ENCODE results near the gene ATP5F1E. TPM values are rescaled to one million over a fixed set of nuclear protein-coding genes. Genes with fewer than 3 reads are reported as not detected.

The ATP5F1E gene
- total RNA-seq, 1 donor from 2014 or later = 94.4 TPM

DNA sequence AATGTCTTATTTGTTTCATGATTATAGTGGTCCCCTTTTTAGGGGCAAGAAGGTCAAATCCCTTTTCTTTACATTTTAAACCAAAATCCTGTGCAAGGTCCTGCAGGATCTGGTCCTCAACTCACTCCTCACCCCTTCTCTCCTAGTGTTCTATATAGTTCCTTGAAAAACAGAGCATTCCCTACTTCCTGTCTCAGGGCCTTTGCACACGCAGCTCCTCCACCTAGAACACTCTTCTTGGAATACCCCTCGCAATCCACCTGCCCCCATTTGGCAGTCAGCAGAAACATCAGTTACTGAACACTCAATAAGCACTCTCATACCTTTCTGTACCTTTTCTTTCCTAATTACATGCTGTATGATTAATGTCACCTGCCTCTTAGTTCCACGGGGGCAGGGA is 3.2 kb upstream of the ATP5F1E start:
- DNase-seq (ENCODE audit: low read depth) (no peak), FAIRE-seq (no peak)
- H3K4me3 ChIP-seq (ENCODE audit: insufficient read depth, low read depth, low read length) = no peak overlapping the region
- no peak overlapping the region for H3K9ac ChIP-seq (ENCODE audit: low read length)
- H3K27me3 ChIP-seq (ENCODE audit: insufficient read depth, low read length) = no peaks in the 10 kb centered on the region
- no peak overlapping the region for H3K4me2 ChIP-seq (ENCODE audit: low read length)
- TF ChIP-seq EZH2 (IDR thresholded peaks at IDR 0.05; ENCODE audit: insufficient read depth, low read length) = no peak
- TF ChIP-seq, protein P1, sequence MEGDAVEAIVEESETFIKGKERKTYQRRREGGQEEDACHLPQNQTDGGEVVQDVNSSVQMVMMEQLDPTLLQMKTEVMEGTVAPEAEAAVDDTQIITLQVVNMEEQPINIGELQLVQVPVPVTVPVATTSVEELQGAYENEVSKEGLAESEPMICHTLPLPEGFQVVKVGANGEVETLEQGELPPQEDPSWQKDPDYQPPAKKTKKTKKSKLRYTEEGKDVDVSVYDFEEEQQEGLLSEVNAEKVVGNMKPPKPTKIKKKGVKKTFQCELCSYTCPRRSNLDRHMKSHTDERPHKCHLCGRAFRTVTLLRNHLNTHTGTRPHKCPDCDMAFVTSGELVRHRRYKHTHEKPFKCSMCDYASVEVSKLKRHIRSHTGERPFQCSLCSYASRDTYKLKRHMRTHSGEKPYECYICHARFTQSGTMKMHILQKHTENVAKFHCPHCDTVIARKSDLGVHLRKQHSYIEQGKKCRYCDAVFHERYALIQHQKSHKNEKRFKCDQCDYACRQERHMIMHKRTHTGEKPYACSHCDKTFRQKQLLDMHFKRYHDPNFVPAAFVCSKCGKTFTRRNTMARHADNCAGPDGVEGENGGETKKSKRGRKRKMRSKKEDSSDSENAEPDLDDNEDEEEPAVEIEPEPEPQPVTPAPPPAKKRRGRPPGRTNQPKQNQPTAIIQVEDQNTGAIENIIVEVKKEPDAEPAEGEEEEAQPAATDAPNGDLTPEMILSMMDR (IDR thresholded peaks at IDR 0.05; ENCODE audit: insufficient read depth, low read depth, low read length) = no peak
- no peak overlapping the region for H3K4me3 Mint-ChIP-seq (ENCODE audit: unreplicated experiment)
- H2AFZ ChIP-seq (ENCODE audit: low read depth, low read length) = no peak overlapping the region
- H3K27ac ChIP-seq (ENCODE audit: low read depth, low read length) = no peak overlapping the region
- H3K9me3 ChIP-seq (ENCODE audit: insufficient read depth, low read depth, low read length) = no peaks in the 10 kb centered on the region
- peaks cover 27% of the 10 kb centered on the region for H3K4me1 Mint-ChIP-seq (ENCODE audit: low read depth, unreplicated experiment)
- peaks cover 9% of the 10 kb centered on the region for H3K4me1 ChIP-seq (ENCODE audit: insufficient read depth, low read length)
- H3K36me3 Mint-ChIP-seq (ENCODE audit: low read depth, unreplicated experiment) = peaks cover 16% of the 10 kb centered on the region
- no peaks in the 10 kb centered on the region for H3K9me3 Mint-ChIP-seq (ENCODE audit: unreplicated experiment)
- peaks cover 33% of the 10 kb centered on the region for H3K36me3 ChIP-seq (ENCODE audit: insufficient read depth, low read length)
- H3K27ac Mint-ChIP-seq (ENCODE audit: unreplicated experiment) = no peak overlapping the region
- H3K79me2 ChIP-seq (ENCODE audit: insufficient read depth, low read length) = peaks cover 59% of the 10 kb centered on the region
- H4K20me1 ChIP-seq (ENCODE audit: insufficient read depth, low read length) = peaks cover 15% of the 10 kb centered on the region
- no peaks in the 10 kb centered on the region for H3K27me3 Mint-ChIP-seq (ENCODE audit: low read depth, unreplicated experiment)

DNA sequence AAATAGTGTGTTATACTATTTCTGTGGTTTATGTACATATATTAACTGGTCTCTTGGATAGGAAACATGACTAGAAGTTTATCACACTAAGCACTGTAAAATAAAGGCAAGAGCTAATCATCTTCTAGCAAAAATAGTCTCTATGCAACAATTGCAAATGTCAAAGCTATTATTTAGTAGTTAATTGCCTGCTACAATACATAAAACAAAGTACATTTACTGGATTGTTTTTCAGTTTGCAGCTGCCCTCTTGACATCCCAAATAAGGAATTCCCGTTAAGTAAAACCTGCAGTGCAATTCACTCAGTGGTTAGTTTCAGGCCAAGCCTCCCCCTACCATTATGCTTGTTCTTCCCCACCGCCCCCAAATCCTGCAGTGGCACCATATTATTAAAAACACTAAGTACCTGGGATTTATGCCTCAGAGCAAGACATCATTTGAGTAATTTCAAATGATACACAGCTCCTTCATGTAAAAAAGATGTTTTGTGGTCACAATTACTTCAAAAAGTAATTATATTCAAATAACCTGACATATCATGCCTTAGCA is 1.6 kb upstream of the ATP5F1E start:
- Histone ChIP-seq H3K36me3 (ENCODE audit: insufficient read depth, low read length) (peaks cover 49% of the 10 kb centered on the region), H3K9ac (ENCODE audit: low read length) (no peak overlapping the region), H3K79me2 (ENCODE audit: insufficient read depth, low read length) (peaks cover 59% of the 10 kb centered on the region), H3K4me3 (ENCODE audit: insufficient read depth, low read depth, low read length) (no peak overlapping the region), H4K20me1 (ENCODE audit: insufficient read depth, low read length) (peaks cover 22% of the 10 kb centered on the region), H2AFZ (ENCODE audit: low read depth, low read length) (no peak overlapping the region), H3K4me2 (ENCODE audit: low read length) (no peak overlapping the region), H3K27me3 (ENCODE audit: insufficient read depth, low read length) (no peaks in the 10 kb centered on the region), H3K27ac (ENCODE audit: low read depth, low read length) (no peak overlapping the region), H3K9me3 (ENCODE audit: insufficient read depth, low read depth, low read length) (no peaks in the 10 kb centered on the region), H3K4me1 (ENCODE audit: insufficient read depth, low read length) (peaks cover 24% of the 10 kb centered on the region)
- peaks cover 13% of the 10 kb centered on the region for H3K36me3 Mint-ChIP-seq (ENCODE audit: low read depth, unreplicated experiment)
- H3K27me3 Mint-ChIP-seq (ENCODE audit: low read depth, unreplicated experiment) = no peaks in the 10 kb centered on the region
- peaks cover 29% of the 10 kb centered on the region for H3K4me1 Mint-ChIP-seq (ENCODE audit: low read depth, unreplicated experiment)
- DNase-seq (ENCODE audit: low read depth) (no peak), FAIRE-seq (no peak)
- TF ChIP-seq, protein P1 (IDR thresholded peaks at IDR 0.05; ENCODE audit: insufficient read depth, low read depth, low read length) = no peak
- TF ChIP-seq EZH2 (IDR thresholded peaks at IDR 0.05; ENCODE audit: insufficient read depth, low read length) = no peak
- H3K27ac Mint-ChIP-seq (ENCODE audit: unreplicated experiment) = peak overlapping the region; percentile 7
- H3K4me3 Mint-ChIP-seq (ENCODE audit: unreplicated experiment) = no peak overlapping the region
- no peaks in the 10 kb centered on the region for H3K9me3 Mint-ChIP-seq (ENCODE audit: unreplicated experiment)

DNA sequence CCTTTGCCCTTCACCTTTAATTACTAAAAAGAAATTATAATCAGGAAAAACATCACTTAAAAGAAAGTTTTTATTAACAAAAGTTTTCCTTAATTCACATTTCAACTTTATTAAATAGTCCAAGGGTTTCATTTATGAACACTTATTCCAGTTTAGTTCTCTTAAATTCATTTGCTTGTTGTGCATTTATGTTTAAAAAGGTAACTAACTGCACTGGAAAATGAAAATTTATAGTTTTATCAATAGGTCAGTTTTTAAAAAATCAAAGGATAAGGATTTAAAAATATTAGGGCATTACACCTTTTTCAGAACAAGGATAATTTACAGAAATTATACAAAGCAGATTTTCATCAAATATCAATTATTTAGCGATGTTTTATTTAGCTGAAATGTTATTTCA is 958 bp upstream of the ATP5F1E start:
- no peaks in the 10 kb centered on the region for H3K9me3 ChIP-seq (ENCODE audit: insufficient read depth, low read depth, low read length)

More for the DNA sequence above, 958 bp upstream of the ATP5F1E start:
- Mint-ChIP-seq H3K36me3 (ENCODE audit: low read depth, unreplicated experiment) (peaks cover 14% of the 10 kb centered on the region), H3K27me3 (ENCODE audit: low read depth, unreplicated experiment) (no peaks in the 10 kb centered on the region), H3K4me1 (ENCODE audit: low read depth, unreplicated experiment) (peaks cover 32% of the 10 kb centered on the region), H3K27ac (ENCODE audit: unreplicated experiment) (no peak overlapping the region), H3K9me3 (ENCODE audit: unreplicated experiment) (no peaks in the 10 kb centered on the region), H3K4me3 (ENCODE audit: unreplicated experiment) (peak overlapping the region; percentile 93)
- H2AFZ ChIP-seq (ENCODE audit: low read depth, low read length) = no peak overlapping the region
- H3K4me1 ChIP-seq (ENCODE audit: insufficient read depth, low read length) = peaks cover 30% of the 10 kb centered on the region
- H3K36me3 ChIP-seq (ENCODE audit: insufficient read depth, low read length) = peaks cover 48% of the 10 kb centered on the region
- H3K9ac ChIP-seq (ENCODE audit: low read length) = peak overlapping the region; percentile 93
- H4K20me1 ChIP-seq (ENCODE audit: insufficient read depth, low read length) = peaks cover 28% of the 10 kb centered on the region
- TF ChIP-seq EZH2 (IDR thresholded peaks at IDR 0.05; ENCODE audit: insufficient read depth, low read length) = no peak
- TF ChIP-seq, protein P1 (IDR thresholded peaks at IDR 0.05; ENCODE audit: insufficient read depth, low read depth, low read length) = no peak
- H3K27me3 ChIP-seq (ENCODE audit: insufficient read depth, low read length) = no peaks in the 10 kb centered on the region
- peak overlapping the region; percentile 92 for H3K4me2 ChIP-seq (ENCODE audit: low read length)
- H3K79me2 ChIP-seq (ENCODE audit: insufficient read depth, low read length) = peaks cover 59% of the 10 kb centered on the region
- FAIRE-seq = no peak
- no peak overlapping the region for H3K27ac ChIP-seq (ENCODE audit: low read depth, low read length)
- DNase-seq (ENCODE audit: low read depth) = no peak
- no peak overlapping the region for H3K4me3 ChIP-seq (ENCODE audit: insufficient read depth, low read depth, low read length)

Measured in astrocyte (in vitro differentiated cells and primary cell).